Measurements from ENCODE around the gene RPL36AL.
A peak's percentile ranks its signal among the peaks of the same experiment; 100 is the strongest.
"Not testable (repeated sequence)": the region's sequence is repeated elsewhere in the genome, so short reads cannot be mapped to it uniquely, and the experiment has no call there.

The RPL36AL gene

DNA sequence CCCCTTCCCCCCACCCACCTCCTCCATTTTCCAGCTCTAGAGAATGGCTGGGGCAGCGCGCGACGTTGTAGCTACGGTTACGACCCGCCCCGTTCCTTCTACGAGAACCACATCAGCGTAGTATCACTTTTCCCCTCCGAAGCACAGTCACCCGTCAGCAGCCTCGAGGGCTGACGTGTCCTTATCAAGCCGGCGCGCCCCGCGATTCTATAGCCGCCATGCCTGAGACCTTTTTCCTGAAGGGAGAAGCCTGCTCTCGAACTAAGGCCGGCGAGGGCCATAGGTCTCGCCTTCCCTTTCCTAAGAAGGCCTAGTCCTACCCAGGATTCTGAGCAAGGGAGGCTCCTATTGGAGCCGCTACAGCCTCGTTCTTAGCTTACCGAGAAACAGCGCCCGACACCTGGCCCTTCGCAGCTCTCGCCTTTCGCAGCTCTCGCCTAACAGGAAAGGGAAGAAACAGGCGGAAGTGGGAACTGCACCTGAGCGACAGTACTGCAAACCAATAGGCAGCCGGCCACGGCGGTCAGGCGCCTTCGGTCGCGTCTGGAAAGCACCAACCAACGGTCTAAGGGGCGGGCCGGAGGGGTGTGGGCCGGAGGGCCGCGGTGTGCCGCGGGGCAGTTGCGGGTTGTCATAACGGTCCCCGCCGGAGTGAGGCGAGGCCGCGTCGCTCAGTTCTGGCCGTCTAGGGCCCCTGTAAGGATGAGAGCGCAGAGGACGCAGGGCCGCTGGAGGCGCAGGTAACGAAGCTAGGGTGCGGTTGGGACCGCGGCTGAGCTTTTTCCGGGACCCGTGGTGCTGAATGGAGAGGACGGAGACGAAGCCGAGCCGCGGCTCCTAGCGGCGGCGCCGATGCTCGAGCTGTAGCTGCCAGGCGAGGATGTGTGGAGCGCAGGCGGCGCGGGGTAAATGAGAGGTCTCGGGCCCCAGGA lies at the start of gene RPL36AL, which contains the start of gene MGAT2:
Gene RPL36AL (minus strand): TSS at position 445 of the 932 bp plus-strand sequence. CDS start 1,522 bp downstream, outside the sequence.
Gene MGAT2 (plus strand): TSS at position 618 of the 932 bp plus-strand sequence. CDS start 470 bp downstream, outside the sequence.
- DNase-seq (ENCODE audit: low spot score) (peak; percentile 100), FAIRE-seq (peak; percentile 96)

DNA sequence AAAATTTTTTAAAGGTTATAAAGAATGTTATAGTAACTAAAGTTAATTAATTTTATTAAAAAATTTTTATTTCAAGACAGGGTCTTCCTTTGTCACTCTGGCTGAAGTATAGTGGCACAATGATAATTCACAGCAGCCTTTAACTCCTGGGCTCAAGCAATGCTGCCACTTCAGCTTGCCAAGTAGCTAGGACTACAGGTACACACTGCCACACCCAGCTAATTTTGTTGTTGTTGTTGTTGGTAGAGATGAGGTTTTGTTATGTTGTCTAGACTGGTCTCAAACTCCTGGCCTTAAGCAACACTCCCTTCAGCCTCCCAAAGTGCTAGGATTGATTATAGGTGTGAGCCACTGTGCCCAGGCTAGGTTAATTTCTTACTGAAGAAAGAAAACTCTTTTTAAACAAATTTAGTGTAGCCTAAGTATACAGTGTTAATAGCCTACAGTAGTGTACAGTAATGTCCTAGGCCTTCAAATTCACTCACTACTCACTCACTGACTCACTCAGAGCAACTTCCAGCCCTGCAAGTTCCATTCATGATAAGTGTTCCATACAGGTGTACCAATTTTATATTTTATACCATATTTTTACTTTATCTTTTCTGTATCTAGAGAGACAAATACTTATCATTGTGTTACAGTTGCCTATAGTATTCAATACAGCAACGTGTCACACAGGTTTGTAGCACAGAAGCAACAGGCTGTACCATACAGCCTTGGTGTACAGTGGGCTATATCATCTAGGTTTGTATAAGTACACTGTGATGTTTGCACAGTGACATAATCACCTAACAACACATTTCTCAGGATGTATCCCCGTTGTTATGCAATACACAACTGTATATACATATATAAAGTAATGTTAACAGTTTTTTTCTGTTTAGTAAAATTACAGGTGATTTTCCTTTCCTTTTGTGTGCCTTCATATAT lies 39.4 kb upstream of the RPL36AL start:
- DNase-seq (ENCODE audit: low spot score) (no peak), FAIRE-seq (peak; percentile 91)

DNA sequence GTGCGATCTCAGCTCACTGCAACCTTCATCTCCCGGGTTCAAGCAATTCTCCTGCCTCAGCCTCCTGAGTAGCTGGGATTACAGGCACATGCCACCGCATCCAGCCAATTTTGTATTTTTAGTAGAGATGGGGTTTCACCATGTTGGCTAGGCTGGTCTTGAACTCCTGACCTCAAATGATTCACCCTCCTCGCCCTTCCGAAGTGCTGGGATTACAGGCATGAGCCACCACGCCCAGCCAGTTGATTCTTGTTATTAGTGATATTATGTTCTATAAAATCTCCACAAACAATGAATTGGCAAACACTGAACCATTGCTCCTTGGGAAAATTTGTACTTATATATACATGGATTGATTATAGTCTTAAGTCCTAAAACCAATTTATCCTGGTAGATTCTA lies 37.1 kb upstream of the RPL36AL start:
- DNase-seq (ENCODE audit: low spot score), result not testable (repeated sequence)
- FAIRE-seq, result peak; percentile 42

DNA sequence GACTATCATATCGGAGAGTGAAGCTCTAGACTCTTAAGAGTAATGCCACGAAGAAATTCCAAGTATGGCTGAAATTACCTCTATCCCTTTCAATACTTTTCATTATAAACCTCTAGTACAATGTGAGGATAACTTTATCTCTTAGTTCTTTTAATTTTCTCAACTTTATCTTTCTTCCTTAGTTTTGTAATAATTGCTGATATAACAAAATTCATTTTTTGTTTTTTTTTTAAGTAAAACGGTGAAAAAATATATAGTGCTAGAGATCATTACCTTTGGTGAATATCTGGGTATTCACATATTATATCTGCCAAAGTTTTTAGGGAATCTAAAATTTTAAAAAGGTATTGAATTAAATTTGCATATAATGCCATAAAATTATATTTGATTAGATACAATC lies 34.1 kb upstream of the RPL36AL start:
- FAIRE-seq, result no peak
- DNase-seq (ENCODE audit: low spot score), result no peak

DNA sequence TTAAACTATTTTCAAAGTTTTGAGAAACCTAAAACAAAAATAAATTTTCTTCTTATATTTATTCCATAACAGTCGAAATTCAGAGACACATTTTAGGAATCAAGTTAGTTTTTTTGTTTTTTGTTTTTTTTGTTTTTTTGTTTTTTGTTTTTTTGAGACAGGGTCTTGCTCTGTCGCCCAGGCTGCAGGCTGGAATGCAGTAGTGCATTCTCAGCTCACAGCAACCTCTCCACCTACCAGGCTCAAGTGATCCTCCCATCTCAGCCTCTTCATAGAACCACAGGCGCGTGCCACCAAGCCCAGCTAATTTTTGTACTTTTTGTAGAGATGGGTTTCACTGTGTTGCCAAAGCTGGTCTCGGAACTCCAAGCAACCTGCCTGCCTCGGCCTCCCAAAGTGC lies 33.1 kb upstream of the RPL36AL start:
- no peak for DNase-seq (ENCODE audit: low spot score)
- no peak for FAIRE-seq

DNA sequence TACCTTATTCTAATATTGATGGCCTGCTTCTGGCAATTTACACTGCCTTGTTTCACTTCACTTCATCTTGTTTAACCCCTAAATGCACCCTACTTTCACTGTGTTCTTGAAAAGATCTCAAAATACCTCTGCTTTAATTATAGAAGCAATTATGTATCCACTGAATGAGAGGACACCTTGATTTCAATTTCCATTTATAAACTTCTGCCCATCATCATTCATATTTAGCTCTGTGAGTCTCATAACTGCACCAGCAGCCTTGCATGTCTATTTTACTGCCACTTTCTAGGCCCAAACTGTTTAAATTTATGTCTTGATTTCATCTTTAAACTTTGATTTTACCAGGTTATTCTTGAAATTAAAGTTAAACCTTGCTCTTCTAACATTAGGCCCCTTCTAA lies 21.7 kb upstream of the RPL36AL start:
- DNase-seq (ENCODE audit: low spot score) (no peak), FAIRE-seq (no peak)

DNA sequence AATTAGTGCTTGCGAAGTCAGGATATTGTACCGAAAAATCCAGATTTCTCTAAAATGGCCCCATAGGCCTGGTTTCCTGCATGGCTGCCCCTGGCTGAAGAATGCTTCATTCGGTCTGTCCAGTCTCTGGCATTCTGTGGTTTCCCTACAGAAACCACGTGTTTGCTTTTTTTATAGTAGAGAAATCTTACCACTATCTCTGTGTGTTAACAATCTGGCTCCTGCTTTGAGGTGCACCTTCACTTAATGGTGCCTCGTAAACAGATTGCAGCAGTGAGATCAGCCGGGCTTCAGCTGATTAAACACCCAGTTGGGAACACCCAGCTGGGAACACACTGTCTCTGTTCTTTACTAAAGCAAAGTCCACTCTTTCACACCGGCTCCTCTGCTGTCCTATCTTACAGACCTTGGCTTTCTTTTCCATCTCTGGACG lies 21.3 kb upstream of the RPL36AL start:
- DNase-seq (ENCODE audit: low spot score) (no peak), FAIRE-seq (peak; percentile 75)

DNA sequence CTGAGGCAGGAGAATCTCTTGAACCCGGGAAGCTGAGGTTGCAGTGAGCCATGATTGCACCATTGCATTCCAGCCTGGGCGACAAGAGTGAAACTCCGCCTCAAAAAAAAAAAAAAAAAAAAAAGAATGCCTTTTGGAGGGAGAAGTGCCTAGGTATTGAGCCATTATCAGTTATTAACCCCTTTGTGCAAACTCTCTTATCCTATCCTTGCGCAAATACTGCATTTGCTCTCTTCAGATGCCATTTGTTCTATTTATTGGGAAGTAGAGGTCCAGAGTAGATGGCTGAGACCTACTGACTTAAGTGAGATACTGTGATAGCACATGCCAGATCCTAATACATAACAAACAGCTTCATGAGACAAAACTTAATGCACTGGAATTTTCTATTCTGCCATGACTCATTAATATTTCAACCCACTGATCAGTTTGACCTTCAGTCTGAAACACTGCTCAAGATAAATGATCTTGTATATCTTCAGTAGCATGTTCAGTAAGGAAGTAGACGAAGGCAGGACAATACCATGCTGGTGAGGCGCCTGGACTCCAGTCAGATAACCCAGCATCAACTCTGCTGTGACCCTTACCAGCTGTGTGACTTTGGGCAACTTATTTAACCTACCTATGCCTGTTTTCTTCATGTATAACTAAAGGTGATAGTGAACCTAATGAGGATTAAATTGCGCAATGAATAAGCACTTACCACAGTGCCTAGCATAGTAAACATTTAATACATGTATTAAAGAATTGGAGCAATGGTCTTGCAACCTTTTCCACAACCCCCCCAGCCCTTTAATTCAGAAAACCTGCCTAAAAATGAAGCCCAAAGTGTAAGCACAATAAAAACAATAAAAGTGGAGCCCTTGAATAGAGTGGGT lies 20.4 kb upstream of the RPL36AL start:
- FAIRE-seq (peak; percentile 74), DNase-seq (ENCODE audit: low spot score) (no peak)

DNA sequence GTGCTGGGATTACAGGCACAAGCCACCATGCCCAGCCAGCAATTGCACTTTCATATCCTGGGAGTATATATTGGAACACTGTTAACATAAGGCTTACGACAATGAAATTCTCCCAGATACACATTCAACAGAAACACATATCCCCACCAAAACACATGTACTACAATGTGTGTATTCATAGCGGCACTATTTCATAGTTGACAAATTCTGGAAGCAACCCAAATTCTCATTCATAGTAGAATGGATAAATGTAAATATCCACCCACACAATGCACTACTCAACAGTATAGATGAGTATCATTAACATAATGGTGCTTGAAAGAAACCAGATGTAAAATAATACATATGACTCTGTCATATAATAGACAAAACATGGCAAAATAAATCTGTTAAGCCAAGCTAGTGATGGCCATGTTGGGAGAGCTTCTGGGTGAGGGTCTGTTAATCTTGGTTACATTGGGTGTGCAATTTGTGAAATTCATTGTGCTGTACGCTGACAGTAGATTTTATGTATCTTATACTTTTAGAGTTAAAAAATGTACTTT lies 17.2 kb upstream of the RPL36AL start:
- no peak for DNase-seq (ENCODE audit: low spot score)
- FAIRE-seq, result peak; percentile 30

DNA sequence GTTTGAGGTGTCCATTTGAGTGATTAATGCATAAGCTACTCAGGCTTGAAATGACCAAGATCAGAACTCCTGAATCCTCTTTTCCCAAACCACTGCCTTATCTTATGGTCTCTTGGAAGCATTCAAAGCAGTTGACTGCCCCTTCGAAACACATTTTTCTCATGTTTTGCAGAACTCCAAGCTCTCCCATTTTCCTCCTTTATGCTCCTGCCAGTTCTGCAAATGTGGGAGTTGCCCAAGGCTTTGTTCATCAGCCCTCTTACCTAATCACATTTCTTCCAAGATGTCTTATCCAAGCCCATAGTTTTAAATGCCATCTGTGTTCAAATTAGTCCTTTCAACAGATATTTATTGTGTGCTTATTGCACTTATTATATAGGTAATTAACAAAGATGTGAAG lies 16.4 kb upstream of the RPL36AL start:
- no peak for FAIRE-seq

DNA sequence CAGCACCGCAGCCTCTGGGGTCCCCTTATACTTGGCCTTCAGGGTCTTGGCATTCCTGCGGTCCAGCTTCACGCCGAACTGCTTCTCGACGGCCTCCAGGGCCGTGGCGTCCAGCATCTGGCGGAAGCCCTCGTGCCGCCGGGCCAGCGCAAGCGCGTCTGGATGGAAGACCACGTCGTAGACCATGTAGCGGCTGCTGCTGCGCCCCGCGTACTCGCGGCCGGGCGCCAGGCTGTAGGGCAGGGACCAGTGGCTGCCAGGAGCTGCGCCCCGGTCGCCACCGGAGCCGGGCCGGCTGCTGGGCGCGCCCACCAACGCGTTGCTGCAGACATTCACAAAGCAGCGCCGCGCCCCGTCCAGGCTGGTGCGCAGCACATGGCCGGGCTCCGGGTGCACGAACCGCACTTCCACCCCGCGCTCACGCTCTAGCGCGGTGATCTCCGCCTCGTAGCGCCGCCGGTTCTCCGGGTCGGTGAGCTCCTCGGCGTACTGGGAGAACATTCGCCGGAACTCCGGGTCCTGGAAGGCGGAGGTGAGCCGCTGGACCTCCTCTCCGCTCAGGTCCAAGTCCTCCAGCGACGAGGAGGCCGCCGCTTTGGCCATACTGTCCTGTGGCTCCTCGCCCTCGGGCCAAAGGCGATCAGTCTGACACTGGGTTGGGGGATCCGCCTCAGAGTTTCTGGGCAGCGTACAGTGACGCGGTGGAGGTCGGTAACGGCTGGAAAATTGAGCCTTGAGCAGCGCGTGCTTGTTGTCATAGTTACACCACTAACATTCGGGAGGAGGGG lies 14.3 kb upstream of the RPL36AL start, which contains the start of gene DNAAF2:
Gene DNAAF2 (minus strand): TSS at position 698 of the 788 bp plus-strand sequence. CDS start 95 bp downstream, at position 603.
- FAIRE-seq (peak; percentile 50), DNase-seq (ENCODE audit: low spot score) (peak; percentile 76)

More for the DNA sequence above, 16.4 kb upstream of the RPL36AL start:
- no peak for DNase-seq (ENCODE audit: low spot score)

DNA sequence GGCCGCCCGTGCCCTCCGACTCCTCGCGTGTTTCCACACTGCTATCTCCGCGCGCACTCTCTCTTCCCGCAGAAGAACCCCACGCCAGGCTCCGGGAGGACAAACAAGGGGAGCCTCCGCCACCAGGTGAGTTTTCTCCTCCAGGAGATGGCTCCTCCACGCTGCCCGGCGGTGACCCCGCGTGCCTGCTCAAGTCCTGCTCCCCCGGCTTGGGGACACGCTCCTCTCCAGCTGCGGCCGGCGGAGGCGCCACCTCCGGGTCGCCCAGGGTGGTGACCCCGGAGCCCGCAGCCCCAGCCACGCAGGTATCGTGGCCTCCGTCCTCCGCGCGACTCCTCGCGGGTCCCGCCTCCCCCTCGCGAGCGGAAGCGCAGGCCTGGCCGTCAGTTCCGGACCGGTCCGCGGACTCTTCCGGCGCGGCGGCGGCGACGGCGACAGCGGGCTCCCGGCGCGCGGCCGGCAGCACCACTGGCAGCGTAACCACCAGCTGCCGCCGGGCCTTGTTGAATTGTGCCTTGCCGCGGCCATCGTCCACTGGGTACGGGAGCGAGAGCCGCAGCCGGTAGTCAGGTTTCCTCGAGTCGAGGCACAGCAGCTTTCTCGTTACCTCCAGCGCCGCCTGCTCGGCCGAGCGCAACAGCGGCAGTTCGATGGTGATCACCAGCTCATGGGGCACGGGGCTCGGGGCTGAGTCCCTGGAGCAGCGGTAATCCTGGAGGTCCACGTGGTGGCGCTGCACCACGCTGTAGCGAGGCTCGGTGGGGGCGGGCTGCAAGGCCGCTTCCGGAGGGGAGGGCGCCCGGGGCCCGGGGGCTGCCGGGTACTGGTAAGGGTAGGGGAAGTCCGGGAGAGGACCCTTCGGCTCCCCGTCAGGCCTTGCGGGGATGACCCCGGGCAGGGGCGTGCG lies 13.5 kb upstream of the RPL36AL start:
- DNase-seq (ENCODE audit: low spot score) (peak; percentile 99), FAIRE-seq (peak; percentile 98)

DNA sequence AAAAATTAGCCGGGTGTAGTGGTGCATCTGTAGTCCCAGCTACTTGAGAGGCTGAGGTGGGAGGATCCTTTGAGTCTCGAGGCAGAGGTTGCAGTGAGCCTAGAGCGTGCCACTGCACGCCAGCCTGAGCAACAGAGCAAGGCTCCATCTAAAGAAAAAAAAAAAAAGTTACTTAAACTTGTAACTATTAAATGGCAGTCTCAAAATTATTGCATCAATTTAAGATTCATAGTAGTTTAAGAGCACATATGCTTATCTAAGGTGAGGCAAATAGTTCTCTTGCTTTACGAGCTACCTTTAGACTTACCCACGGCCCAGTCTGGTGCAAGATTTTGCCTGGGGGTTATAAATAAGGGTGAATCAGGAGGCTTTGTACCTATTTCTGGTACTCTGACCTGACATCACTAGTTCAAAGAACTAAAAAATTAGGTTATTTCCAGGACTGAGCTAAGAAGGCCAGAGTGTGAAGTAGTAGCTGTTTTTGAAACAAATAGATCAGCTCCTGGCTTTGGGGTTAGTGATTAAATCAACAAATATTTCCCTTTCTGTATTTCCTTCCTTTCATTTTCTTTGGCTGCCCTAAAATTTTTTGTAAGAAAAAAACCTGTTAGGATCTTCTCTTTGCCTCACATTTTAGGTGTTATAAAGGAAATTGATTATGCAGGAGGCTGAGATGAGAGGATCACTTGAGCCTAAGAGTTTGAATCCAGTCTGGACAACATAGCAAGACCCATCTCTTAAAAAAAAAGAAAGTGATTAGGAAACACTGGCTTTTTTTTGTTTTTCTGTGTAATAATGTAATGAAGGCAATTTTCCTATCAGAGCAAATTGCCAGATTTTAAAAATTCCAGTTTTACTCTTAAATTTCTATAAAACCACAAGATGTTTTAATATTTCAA lies 3.8 kb upstream of the RPL36AL start:
- no peak for DNase-seq (ENCODE audit: low spot score)
- no peak for FAIRE-seq

DNA sequence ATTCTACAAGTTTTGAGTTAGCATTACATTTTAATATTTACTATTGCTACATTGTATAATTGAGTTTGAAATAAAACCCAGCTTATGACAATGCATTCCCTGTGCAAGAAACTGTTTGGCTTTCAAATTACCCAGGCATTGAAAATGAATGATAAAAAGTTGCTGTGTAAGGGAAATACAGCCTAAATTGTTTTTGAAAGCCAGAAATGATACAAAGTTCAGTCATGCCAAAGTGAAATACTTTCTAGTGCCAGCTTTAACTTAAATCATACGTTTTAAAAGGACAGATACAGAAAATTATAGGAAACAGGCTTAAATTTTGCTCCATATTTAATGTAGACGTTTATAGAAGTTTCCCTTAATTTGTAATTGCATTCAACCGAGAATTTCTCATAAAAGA lies 3.0 kb upstream of the RPL36AL start:
- FAIRE-seq (no peak), DNase-seq (ENCODE audit: low spot score) (no peak)

DNA sequence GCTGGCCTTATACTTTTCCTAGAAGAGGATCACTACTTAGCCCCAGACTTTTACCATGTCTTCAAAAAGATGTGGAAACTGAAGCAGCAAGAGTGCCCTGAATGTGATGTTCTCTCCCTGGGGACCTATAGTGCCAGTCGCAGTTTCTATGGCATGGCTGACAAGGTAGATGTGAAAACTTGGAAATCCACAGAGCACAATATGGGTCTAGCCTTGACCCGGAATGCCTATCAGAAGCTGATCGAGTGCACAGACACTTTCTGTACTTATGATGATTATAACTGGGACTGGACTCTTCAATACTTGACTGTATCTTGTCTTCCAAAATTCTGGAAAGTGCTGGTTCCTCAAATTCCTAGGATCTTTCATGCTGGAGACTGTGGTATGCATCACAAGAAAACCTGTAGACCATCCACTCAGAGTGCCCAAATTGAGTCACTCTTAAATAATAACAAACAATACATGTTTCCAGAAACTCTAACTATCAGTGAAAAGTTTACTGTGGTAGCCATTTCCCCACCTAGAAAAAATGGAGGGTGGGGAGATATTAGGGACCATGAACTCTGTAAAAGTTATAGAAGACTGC lies 1.7 kb upstream of the RPL36AL start:
- DNase-seq (ENCODE audit: low spot score) (no peak), FAIRE-seq (no peak)

DNA sequence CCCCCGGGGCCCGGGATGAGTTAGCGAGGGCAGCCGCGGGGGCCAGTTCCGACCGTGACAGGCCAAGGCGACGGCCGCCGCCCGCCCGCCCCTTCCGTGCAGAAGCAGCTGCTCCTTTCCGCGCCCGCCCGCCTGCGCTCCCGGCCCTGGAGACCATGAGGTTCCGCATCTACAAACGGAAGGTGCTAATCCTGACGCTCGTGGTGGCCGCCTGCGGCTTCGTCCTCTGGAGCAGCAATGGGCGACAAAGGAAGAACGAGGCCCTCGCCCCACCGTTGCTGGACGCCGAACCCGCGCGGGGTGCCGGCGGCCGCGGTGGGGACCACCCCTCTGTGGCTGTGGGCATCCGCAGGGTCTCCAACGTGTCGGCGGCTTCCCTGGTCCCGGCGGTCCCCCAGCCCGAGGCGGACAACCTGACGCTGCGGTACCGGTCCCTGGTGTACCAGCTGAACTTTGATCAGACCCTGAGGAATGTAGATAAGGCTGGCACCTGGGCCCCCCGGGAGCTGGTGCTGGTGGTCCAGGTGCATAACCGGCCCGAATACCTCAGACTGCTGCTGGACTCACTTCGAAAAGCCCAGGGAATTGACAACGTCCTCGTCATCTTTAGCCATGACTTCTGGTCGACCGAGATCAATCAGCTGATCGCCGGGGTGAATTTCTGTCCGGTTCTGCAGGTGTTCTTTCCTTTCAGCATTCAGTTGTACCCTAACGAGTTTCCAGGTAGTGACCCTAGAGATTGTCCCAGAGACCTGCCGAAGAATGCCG lies 872 bp upstream of the RPL36AL start:
- FAIRE-seq (no peak), DNase-seq (ENCODE audit: low spot score) (peak; percentile 72)
